Brain pericyte (primary cell): ENCODE measurements around the gene UBASH3B.

Experiments
- DNase-seq: peaks from one replicate; pipeline ENCODE4 v3.0.0-alpha.2; 2012; ENCODE audit warnings: low read depth, low spot score

Gene UBASH3B

GRCh38 chr11:122754553-122755322 lies 99.2 kb downstream of the UBASH3B start:
- no peak for DNase-seq

- DNase-seq, result no peak
These were observed 99.9 kb downstream of the UBASH3B start for GRCh38 chr11:122755409-122755808.

DNA sequence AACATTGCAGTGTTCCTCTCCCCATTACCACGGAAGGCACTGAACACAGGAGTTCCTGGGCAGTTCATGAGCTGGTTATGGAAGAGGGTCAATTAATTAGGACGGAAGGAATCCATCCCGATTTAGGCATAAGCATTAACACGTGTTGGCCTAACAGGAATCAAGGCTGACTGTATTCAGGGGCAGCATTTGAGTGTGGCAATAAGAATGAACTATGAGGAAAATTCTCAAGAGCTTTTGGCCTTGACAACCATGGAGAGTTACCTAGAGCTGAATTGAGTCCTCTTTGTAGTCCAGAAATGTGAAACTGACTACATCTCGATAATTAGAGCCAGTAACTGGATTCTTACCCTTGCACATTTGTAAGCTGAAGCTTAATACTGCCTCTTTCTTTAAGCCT lies 100.4 kb downstream of the UBASH3B start:
- DNase-seq, result no peak

DNA sequence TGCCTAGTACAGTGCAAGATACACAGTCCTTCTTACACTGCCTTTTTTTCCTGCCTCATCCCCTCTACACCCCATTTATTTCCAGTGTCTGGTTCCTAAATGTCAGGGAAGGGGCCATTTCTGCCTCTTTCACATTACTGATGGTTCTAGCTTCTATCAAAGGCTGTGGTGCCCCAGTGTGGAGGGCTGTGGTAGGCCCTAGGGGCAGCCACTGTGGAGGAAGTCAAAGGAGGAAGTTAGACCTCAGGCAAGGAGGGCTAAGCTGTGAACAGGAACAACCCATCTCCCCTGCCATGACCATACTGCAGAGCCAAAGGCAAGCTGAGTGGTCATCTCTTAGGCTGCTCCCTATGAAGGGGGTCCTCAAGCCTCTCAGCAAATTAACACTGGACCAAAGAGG lies 100.9 kb downstream of the UBASH3B start:
- DNase-seq, result no peak

DNA sequence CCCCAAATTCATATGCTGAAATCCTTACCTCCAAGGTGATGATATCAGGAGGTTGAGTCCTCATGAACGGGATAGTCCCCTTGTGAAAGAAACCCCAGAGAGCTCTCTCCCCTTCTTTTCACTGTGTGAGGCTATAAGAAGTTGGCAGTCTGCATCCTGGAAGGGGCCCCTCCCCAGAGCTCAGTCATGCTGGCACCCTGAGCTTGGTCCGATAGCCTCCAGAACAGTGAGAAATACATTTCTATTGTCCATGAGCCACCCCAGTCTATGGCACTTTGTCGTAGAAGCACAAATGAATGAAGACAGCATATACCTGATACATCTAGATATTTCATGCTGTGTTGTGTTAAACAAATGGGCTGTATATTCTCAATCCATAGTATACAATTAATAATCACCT lies 101.7 kb downstream of the UBASH3B start:
- DNase-seq, result no peak

- DNase-seq, result no peak
These were observed 102.8 kb downstream of the UBASH3B start for GRCh38 chr11:122758339-122758738.

- DNase-seq, result no peak
These were observed 103.5 kb downstream of the UBASH3B start for GRCh38 chr11:122758974-122759373.

DNA sequence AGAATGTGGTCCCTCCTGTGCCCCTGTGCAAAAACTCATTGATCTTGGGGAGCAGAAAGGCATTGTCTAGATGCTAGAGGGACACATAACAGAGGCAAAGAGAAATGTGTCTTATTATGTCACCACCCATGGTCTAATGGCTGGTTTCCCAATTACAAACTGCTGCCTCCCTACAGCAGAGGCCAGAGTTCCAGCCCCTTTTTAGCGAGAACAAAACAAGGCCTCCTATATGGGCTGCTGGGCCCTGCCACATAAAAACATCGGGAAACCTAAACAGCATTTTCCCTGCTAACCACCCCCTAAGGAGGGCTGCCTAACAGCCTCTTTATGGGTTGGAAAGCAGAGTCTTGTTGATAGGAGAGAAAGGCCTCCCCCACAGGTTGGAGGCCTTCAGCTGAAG lies 107.6 kb downstream of the UBASH3B start:
- no peak for DNase-seq

GRCh38 chr11:122764371-122765090 lies 109.0 kb downstream of the UBASH3B start:
- no peak for DNase-seq

DNA sequence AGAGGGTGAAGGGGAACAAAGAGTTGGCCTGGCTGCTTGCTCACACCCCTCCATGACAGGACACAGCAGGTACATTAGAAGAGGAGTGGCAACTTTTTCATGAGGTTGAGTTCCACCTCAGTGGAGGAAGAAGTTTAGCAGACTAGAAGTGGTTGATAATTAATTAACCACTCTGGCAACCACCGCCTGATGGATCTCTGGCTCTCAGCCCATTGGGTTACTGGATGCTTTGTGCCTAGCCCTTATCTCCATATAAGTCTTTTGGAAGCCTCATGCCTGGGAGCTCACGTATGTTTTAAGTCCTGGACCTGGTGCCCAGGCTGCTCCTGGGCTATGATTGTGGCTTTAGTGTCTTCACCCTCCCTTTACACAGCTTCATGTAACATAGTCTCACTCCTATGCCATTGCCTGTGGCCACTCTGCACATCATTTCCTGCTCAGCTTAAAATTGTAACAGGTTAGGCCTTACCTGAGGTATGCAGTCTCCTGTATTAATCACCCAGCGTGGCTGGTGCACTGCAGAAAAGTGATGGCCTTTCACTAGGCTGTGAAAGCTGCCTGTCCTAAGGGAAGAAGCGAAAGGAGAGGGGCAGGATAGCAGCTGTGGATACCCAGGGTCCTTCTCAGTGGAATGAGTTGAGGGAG lies 110.1 kb downstream of the UBASH3B start:
- no peak for DNase-seq

GRCh38 chr11:122769126-122769780 lies 113.7 kb downstream of the UBASH3B start:
- no peak for DNase-seq

DNA sequence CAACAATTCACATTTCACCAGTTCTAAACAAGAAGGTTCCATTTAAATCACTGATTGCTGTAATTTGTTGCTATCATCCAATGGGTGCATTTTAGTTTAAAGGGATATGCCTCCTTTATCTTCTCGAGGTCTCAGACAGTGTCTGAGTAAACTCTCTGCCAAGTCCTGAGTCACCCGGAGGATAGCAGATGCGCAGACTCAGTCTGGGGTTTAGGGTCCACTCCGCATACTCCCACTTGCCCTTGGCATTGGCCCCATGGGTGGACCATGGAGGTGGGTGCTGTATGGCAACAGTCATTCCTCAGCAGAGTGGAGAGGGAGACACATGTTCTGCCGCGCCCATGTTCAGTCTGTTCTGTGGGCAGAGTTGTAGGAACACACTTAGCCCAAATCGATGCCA lies 117.4 kb downstream of the UBASH3B start:
- no peak for DNase-seq

DNA sequence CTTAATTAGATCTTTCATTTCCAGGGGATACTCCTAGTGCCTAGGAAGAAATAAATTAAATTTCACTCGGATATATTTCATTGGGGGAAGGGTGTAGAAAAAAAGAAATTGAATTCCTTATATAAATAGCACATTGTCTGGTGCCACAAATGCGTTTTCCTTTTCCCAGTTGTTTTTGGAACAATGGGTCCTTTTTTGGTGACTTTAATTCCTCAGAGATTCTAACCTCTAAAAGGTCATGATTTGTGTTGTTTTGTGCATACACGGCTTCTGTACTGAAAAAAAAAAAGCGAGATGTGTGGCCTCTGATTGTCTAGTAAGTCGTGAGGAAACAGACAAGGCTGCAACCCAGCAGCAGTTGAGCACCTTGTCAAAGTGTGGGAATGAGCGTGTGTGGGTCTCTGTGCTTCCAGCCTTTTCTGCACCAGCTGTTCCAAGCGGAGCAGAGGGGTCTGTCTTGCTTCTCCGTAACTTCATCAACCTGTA lies 118.3 kb downstream of the UBASH3B start:
- DNase-seq, result no peak

GRCh38 chr11:122775675-122776271 lies 120.3 kb downstream of the UBASH3B start:
- DNase-seq, result no peak

GRCh38 chr11:122776546-122776945 lies 121.0 kb downstream of the UBASH3B start:
- DNase-seq, result no peak

DNA sequence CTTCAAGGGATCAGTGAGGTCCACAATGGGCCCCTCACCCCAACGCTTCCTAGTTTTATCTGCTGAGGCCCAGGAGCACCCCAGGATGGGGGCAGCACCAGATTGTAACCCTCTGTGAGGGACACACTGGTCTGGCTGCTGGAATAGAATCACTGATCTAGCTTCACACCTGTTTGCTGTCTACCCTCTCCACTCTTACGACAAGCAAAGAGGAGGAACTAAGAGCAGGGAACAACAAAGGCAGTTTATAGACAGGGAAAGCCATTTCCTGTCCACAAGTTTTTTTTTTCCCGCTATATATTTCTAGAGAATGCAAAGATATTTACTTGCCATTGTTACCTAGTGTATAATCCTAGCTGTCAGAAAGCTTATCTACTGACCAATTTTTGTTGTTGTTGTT lies 121.8 kb downstream of the UBASH3B start:
- DNase-seq, result no peak

DNA sequence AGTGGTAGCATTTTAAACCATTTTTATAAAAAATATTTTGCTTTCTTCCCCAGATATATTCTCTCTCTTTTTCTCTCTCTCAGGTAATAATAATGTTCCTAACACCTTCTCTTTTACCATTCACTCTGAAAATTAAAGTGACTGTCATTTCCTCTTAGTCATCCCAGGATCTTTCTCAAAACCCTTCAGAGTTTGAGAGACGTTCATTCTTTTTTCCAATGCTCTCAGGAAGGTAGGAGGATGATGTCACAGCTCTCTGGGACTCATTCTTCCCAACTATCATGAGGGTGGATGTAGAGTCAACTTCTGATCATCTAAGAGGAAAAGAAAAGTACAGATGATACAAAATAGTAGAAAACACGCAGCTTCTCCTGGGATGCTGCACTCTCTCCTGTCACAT lies 122.6 kb downstream of the UBASH3B start:
- no peak for DNase-seq

DNA sequence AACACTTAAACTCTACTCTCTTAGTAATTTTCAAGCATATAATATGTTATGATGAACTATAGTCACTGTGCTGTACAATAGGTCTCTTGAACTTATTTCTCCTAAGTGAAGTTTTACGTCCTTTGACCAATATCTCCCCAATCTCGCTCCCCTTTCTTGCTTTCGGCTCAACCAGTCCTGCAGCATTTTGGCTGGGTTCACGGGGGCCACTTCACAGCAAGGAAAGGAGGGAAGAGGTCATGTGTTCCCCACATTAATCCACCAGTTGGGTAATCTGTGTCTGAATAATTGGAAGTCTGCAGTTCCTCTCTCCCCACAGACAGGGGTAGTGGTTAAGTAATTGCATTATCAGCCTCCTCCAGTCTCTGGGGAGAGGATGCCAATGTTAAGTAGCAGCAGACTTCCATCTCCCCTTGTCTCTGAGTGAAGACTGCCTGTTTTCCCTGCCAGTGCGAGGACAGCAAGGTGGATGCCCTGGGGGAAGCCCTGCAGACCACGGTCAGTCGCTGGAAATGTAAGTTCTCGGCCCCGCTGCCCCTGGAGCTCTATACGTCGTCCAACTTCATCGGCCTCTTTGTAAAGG lies 123.6 kb downstream of the UBASH3B start:
- no peak for DNase-seq

DNA sequence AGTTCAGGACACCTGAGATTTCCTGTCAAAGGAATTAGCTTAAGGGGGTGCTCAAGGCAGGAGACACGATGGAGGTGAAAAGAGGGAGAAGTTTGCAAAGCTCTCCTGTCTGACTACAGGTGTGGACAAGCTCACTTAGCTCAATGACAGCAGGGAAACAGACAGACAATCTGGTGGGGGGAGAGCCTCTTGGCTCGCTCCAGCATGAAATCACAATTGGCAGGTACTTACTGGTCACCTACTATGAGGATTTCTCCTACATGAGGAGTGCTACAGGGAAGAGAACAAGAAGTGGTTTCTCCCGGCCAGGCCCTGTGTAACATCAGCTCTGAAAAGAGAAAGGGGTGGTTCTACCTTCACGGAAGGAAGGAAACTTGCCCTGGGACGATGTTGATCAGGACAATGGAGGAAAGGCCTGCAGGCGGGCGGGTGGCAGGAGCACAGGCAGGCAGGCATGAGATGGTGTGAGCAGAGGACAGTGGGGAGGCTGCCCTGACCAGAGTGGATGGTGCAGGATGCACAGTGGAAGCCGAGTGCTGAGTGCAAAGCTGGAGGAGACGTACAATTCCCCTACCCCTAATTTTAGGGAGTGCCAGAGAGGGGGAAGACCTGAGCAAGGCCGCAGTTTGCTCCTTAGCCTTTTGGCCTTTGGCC lies 124.9 kb downstream of the UBASH3B start:
- no peak for DNase-seq

DNA sequence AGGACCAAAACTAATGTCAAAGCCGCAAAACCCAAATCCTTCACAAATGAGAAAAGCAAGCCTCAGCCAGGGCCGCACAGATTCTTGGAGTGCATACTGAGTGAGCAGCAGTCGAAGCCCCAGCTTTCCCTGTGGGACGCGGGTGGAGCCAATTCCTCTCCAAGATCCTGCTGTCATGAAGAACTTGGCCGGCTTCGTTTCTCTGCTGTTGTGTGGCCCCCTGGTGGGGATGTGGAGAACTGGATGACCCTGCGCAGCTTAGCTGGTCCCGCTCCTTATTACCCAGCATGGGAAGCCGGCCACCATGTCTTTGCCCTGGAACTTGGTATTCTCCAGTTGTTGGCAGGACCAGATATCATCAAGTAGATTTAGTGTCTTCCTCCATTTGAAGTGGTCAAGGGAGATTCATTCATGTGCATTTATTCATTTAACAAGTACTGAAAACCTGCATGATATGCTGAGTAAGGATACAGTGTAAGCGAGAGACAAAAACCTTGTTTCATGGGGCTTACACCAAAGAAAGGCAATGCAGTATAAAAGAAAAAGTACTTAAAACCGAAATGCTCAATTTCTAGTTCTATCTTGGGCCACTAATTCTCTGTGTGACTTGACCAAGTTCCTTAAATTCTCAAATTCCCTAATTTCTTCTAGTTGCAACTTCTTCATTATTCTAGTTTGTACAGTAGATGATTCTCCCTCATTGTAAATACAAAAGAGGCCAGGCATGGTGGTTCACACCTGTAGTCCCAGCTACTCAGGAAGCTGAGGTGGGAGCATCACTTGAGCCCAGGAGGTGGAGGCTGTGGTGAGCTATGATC lies 126.1 kb downstream of the UBASH3B start:
- DNase-seq, result peak; percentile 66
